Measurements from ENCODE around the gene PRKD2.

GRCh38 chr19:46691104-46691503, 25.8 kb downstream of the PRKD2 start:
- TF ChIP-seq CTCF (conservative IDR thresholded peaks at IDR 0.05; ENCODE audit: low read depth in 2 of 2) (no peak), ETS1 (IDR thresholded peaks at IDR 0.05) (no peak), EZH2phosphoT487 (IDR thresholded peaks at IDR 0.05; ENCODE audit: unreplicated experiment) (no peak), POLR2AphosphoS5 (IDR thresholded peaks at IDR 0.05; ENCODE audit: low read depth) (no peak), REST (IDR thresholded peaks at IDR 0.05; ENCODE audit: unreplicated experiment) (no peak), CREB1 (CRISPR knock-in tag; IDR thresholded peaks at IDR 0.05; ENCODE audit: low read depth) (no peak), EZH2 (IDR thresholded peaks at IDR 0.05; ENCODE audit: low read depth, unreplicated experiment) (no peak), ZNF114 (CRISPR knock-in tag; IDR thresholded peaks at IDR 0.05) (no peak), JUNB (IDR thresholded peaks at IDR 0.05; ENCODE audit: unreplicated experiment) (no peak), STAT1 (IDR thresholded peaks at IDR 0.05; ENCODE audit: unreplicated experiment) (no peak), NANOG (IDR thresholded peaks at IDR 0.05; ENCODE audit: borderline replicate concordance) (no peak)
